Measurements from ENCODE around the gene TLN1. TPM values are rescaled to one million over a fixed set of nuclear protein-coding genes. Genes with fewer than 3 reads are reported as not detected.
A peak's percentile ranks its signal among the peaks of the same experiment; 100 is the strongest.

Gene TLN1
- total RNA-seq, 4 donors from 2014 or later: 106 to 256 (median 186) TPM

DNA sequence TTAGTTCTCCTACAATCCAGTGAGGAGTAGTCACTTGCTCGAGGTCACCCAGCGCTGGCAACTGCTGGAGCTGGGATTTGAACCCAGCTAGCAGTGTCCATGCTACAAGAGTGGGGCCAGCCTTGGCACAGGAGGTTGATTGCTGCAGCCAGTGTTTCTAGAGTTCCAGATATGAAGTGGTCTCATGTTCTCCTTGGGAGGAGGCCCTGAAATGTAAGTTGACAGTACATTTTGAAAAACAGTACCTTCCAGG is 73.1 kb downstream of the TLN1 start:
- TF ChIP-seq, protein P1, sequence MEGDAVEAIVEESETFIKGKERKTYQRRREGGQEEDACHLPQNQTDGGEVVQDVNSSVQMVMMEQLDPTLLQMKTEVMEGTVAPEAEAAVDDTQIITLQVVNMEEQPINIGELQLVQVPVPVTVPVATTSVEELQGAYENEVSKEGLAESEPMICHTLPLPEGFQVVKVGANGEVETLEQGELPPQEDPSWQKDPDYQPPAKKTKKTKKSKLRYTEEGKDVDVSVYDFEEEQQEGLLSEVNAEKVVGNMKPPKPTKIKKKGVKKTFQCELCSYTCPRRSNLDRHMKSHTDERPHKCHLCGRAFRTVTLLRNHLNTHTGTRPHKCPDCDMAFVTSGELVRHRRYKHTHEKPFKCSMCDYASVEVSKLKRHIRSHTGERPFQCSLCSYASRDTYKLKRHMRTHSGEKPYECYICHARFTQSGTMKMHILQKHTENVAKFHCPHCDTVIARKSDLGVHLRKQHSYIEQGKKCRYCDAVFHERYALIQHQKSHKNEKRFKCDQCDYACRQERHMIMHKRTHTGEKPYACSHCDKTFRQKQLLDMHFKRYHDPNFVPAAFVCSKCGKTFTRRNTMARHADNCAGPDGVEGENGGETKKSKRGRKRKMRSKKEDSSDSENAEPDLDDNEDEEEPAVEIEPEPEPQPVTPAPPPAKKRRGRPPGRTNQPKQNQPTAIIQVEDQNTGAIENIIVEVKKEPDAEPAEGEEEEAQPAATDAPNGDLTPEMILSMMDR (IDR thresholded peaks at IDR 0.05 in 4 of 5, conservative IDR thresholded peaks at IDR 0.05 in 1 of 5): no peak
- TF ChIP-seq POLR2A (IDR thresholded peaks at IDR 0.05): no peak
- DNase-seq: peak in 1 of 2 donors; percentile 70
- Histone ChIP-seq H3K36me3 (peaks cover 0 to 12% of the 10 kb centered on the region in 2 donors), H3K27me3 (no peaks in the 10 kb centered on the region), H3K4me1 (peaks cover 28 to 29% of the 10 kb centered on the region in 2 donors), H3K9me3 (no peaks in the 10 kb centered on the region), H3K27ac (peak overlapping the region; percentile 92 to 97 (median 96)), H3K4me3 (peak overlapping the region; percentile 79 to 85 (median 82))
- intact Hi-C loops (cut with DNase I; ENCODE audit: low total_unique reads) (loop anchor here (1.0 to 10.0 kb wide), 5 partner anchors 31 to 664 kb away; partner anchors contain the start of genes CREB3, SPAG8 and TLN1), in situ Hi-C loops (cut with MboI; ENCODE audit: low sequenced_read_pairs in 4 of 4) (loop anchor here in 1 of 4 donors (25.0 kb wide), 1 partner anchor 97 kb away; a partner anchor contains a TSS)
- peak; percentile 10 to 21 for ATAC-seq

DNA sequence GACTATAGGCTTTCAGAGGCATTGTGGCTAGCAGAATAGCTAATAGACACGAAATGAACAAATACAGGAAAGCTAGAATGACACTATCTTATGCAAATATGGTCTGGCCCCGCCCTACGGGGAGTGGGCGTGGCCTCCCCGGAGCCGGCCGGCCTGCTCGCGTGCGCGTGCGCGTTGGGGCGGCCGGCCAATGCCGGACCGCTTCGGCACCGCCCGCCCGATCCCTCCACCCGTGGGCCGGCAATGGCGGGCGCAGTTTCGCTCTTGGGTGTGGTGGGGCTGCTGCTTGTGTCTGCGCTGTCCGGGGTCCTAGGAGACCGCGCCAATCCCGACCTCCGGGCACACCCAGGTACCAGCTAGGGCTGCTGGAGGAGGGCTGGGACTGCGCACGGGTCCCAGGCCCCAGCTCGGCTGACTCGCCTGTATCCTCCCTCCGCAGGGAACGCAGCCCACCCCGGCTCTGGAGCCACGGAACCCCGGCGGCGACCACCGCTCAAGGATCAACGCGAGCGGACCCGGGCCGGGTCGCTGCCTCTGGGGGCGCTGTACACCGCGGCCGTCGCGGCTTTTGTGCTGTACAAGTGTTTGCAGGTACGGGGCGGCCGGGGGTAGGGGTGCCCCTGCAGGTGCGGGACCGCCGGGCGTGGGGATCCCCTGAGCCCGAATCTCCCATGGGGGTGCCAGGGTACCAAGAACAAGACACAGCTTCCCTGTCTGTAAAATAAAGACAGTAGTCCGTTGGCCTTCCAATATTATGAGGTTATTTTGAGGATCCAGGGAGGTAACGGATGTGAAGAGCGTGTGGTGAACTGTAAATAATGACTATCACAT is 73.6 kb downstream of the TLN1 start, which contains the start of gene CCDC107:
Gene CCDC107 (plus strand): TSS at position 156 of the 831 bp plus-strand sequence. CDS start 88 bp downstream, at position 244.
- in situ Hi-C loops (cut with MboI; ENCODE audit: low sequenced_read_pairs in 4 of 4) (loop anchor here in 1 of 4 donors (25.0 kb wide), 1 partner anchor 96 kb away; a partner anchor contains a TSS), intact Hi-C loops (cut with DNase I; ENCODE audit: low total_unique reads) (loop anchor here (1.0 to 10.0 kb wide), 5 partner anchors 32 to 664 kb away; partner anchors contain the start of genes CREB3, SPAG8 and TLN1)
- Histone ChIP-seq H3K27me3 (no peaks in the 10 kb centered on the region), H3K4me3 (peak within 1 kb of the TSS; percentile 79 to 85 (median 82)), H3K36me3 (peaks cover 0 to 12% of the 10 kb centered on the region in 2 donors), H3K4me1 (peaks cover 28 to 29% of the 10 kb centered on the region in 2 donors), H3K27ac (peak within 1 kb of the TSS; percentile 92 to 97 (median 96)), H3K9me3 (no peaks in the 10 kb centered on the region)
- peak; percentile 73 to 81 for ATAC-seq
- peak; percentile 81 to 92 for TF ChIP-seq POLR2A (IDR thresholded peaks at IDR 0.05)
- TF ChIP-seq, protein P1 (IDR thresholded peaks at IDR 0.05 in 4 of 5, conservative IDR thresholded peaks at IDR 0.05 in 1 of 5): peak; percentile 62 to 83 (median 77)
- peak; percentile 67 to 74 for DNase-seq

DNA sequence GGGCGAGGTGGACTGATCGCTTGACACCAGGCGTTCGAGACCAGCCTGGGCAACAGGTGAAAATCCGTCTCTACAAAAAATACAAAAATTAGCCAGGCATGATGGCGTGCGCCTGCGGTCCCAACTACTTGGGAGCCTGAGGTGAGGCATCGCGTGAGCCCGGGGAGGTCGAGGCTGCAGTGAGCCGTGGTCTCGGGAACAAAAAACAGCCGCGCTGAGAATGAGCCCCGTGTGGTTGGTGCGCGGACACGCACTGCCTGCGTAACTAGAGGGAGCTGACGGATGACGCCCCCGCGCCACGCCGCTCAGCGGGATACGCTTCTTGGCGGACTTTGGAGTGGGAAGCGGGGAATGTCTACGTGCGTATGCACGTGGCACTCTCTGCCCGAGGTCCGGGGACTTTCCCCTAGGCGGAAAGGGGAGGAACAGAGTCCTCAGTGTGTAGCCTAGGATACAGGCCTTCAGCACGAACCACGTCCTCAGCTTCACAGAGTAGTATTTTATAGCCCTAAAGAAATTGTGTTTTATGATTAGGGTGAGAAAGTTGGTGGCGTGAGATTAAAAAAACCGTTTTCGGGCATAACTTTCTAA is 74.4 kb downstream of the TLN1 start, which contains the start of gene RMRP:
Gene RMRP (minus strand): TSS at position 474 of the 591 bp plus-strand sequence.
- DNase-seq (peak; percentile 97 to 98), ATAC-seq (peak; percentile 91 to 96)
- H3K4me1 ChIP-seq: peaks cover 28 to 29% of the 10 kb centered on the region in 2 donors
- peaks cover 0 to 12% of the 10 kb centered on the region in 2 donors for H3K36me3 ChIP-seq
- intact Hi-C loops (cut with DNase I; ENCODE audit: low total_unique reads): loop anchor here (1.0 to 10.0 kb wide), 7 partner anchors 11 to 663 kb away; partner anchors contain the start of genes CREB3, SPAG8, TESK1 and TLN1
- H3K27ac ChIP-seq: peak within 1 kb of the TSS; percentile 92 to 97 (median 96)
- no peaks in the 10 kb centered on the region for H3K9me3 ChIP-seq
- in situ Hi-C loops (cut with MboI; ENCODE audit: low sequenced_read_pairs in 4 of 4): loop anchor here in 1 of 4 donors (25.0 kb wide), 1 partner anchor 95 kb away; a partner anchor contains a TSS
- peak within 1 kb of the TSS; percentile 79 to 85 (median 82) for H3K4me3 ChIP-seq
- H3K27me3 ChIP-seq: no peaks in the 10 kb centered on the region
- peak; percentile 56 to 61 for TF ChIP-seq POLR2A (IDR thresholded peaks at IDR 0.05)
- TF ChIP-seq, protein P1 (IDR thresholded peaks at IDR 0.05 in 4 of 5, conservative IDR thresholded peaks at IDR 0.05 in 1 of 5): peak; percentile 44 to 56 (median 52)

DNA sequence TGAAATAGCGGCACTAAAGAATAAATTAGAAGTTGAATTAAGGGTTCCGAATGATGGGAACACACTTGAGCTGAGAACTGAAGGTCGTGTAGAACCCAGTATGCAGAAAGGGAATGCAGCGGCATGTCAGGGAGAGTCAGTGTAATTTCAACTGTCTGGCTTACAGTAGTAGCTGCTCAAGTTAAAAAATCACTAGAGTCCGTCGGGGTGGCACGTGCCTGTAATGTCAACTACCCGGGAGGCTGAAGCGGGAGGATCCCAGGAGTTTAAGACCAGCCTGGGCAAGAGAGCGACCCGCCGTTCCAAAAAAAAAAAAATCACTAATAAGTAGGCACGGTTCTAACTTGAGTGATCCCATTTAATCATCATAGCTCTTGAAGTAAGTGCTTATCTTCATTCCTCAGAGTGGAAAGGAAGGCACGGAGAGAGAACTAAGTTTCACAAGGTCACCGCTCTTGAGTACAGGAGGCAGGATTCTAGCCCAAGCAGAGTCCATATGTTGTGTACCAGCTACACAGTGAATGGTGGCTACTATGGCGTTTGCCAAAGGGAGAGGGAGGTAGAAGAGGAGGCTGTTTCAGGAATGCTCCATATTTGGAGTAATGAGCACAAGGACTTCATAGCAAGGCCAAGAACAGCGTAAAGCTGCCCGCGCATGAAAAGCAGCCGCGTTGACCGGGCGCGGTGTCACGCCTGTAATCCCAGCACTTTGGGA is 75.0 kb downstream of the TLN1 start:
- Histone ChIP-seq H3K27ac (peak overlapping the region; percentile 92 to 97 (median 96)), H3K4me1 (peaks cover 28 to 29% of the 10 kb centered on the region in 2 donors), H3K9me3 (no peaks in the 10 kb centered on the region), H3K4me3 (peak overlapping the region; percentile 59 to 84 (median 80)), H3K27me3 (no peaks in the 10 kb centered on the region), H3K36me3 (peaks cover 0 to 12% of the 10 kb centered on the region in 2 donors)
- intact Hi-C loops (cut with DNase I; ENCODE audit: low total_unique reads): loop anchor here (1.0 to 10.0 kb wide), 4 partner anchors 11 to 662 kb away; partner anchors contain the start of genes SPAG8 and TESK1
- TF ChIP-seq, protein P1 (IDR thresholded peaks at IDR 0.05 in 4 of 5, conservative IDR thresholded peaks at IDR 0.05 in 1 of 5): no peak
- no peak for TF ChIP-seq POLR2A (IDR thresholded peaks at IDR 0.05)
- in situ Hi-C loops (cut with MboI; ENCODE audit: low sequenced_read_pairs in 4 of 4): loop anchor here in 1 of 4 donors (25.0 kb wide), 1 partner anchor 95 kb away; a partner anchor contains a TSS
- ATAC-seq (peak; percentile 6 to 10), DNase-seq (no peak)

Data from gastrocnemius medialis (tissue), 4 donors.